Skin epidermis (tissue), 12 donors: ENCODE data around the gene JUNB.
"Not testable (repeated sequence)": the region's sequence is repeated elsewhere in the genome, so short reads cannot be mapped to it uniquely, and the experiment has no call there.

Experiments
- H3K27ac ChIP-seq, 21 experiments: fragments of 200-600 bp; sonication (generic) in 11 of 21; one replicate each; pipeline ENCODE4 v1.5.0; 2020; ENCODE audit warnings: mild to moderate bottlenecking in 3 of 21, inconsistent platforms in 2 of 21, moderate library complexity in 2 of 21
- H3K4me3 ChIP-seq, 7 experiments: fragments of 200-600 bp; sonication (generic) in 2 of 7; one replicate each; pipeline ENCODE4 v1.5.0; 2020; ENCODE audit warnings: inconsistent platforms in 2 of 7, mild to moderate bottlenecking in 2 of 7, moderate library complexity in 1 of 7

The JUNB gene

GRCh38 chr19:12799742-12800465 is 8.6 kb downstream of the JUNB start:
- Histone ChIP-seq H3K27ac (peak overlapping the region in 2 of 21 experiments; percentile 34 to 85), H3K4me3 (peak overlapping the region in 2 of 7 experiments; percentile 48 to 55)

- Histone ChIP-seq H3K27ac (peak overlapping the region in 4 of 21 experiments; percentile 74 to 85 (median 80)), H3K4me3 (peak overlapping the region in 5 of 7 experiments; percentile 48 to 74 (median 63))
Measured at GRCh38 chr19:12800466-12800770, 9.1 kb downstream of the JUNB start.

GRCh38 chr19:12800923-12801465 is 9.7 kb downstream of the JUNB start:
- Histone ChIP-seq H3K4me3 (peak overlapping the region; percentile 48 to 75 (median 68)), H3K27ac (peak overlapping the region in 20 of 21 experiments; percentile 37 to 88 (median 81))

- H3K4me3 ChIP-seq = peak within 1 kb of the TSS; percentile 48 to 75 (median 68)
- H3K27ac ChIP-seq = peak within 1 kb of the TSS in 20 of 21 experiments; percentile 37 to 88 (median 81)
Measured at GRCh38 chr19:12801466-12802266, 10.4 kb downstream of the JUNB start, which contains the start of the genes PRDX2 and THSD8. Gene PRDX2, minus strand, starts transcription at chr19:12801800. Its CDS starts 539 bp downstream, at chr19:12801261. Gene THSD8, plus strand, starts transcription at chr19:12802069. Its CDS starts 3 bp downstream, at chr19:12802072.

- Histone ChIP-seq H3K27ac (peak overlapping the region in 15 of 21 experiments; percentile 61 to 88 (median 83)), H3K4me3 (peak overlapping the region; percentile 48 to 75 (median 68))
Measured at GRCh38 chr19:12802267-12803106, 11.2 kb downstream of the JUNB start.

- Histone ChIP-seq H3K27ac (no peak overlapping the region), H3K4me3 (no peak overlapping the region)
Measured at GRCh38 chr19:12804051-12804450, 12.8 kb downstream of the JUNB start.

- Histone ChIP-seq H3K27ac (peak within 1 kb of the TSS in 19 of 21 experiments; percentile 7 to 83 (median 68)), H3K4me3 (peak within 1 kb of the TSS; percentile 57 to 67 (median 61))
Measured at GRCh38 chr19:12806242-12807081, 15.2 kb downstream of the JUNB start, which contains the start of gene RNASEH2A. Gene RNASEH2A, plus strand, starts transcription at chr19:12806584. Its CDS starts 90 bp downstream, at chr19:12806674.

GRCh38 chr19:12815088-12815487 is 23.8 kb downstream of the JUNB start:
- H3K4me3 ChIP-seq = no peak overlapping the region
- no peak overlapping the region for H3K27ac ChIP-seq

GRCh38 chr19:12817188-12817587 is 25.9 kb downstream of the JUNB start:
- H3K27ac ChIP-seq, H3K4me3 ChIP-seq: not testable (repeated sequence)

- not testable (repeated sequence) for H3K4me3 ChIP-seq, H3K27ac ChIP-seq
Measured at GRCh38 chr19:12817810-12818209, 26.5 kb downstream of the JUNB start.

- H3K4me3 ChIP-seq = no peak overlapping the region
- no peak overlapping the region for H3K27ac ChIP-seq
Measured at GRCh38 chr19:12821761-12822160, 30.5 kb downstream of the JUNB start.

GRCh38 chr19:12825254-12826131 is 34.2 kb downstream of the JUNB start:
- no peak overlapping the region for H3K27ac ChIP-seq
- no peak overlapping the region for H3K4me3 ChIP-seq

GRCh38 chr19:12828494-12828893 is 37.2 kb downstream of the JUNB start:
- H3K4me3 ChIP-seq = no peak overlapping the region
- H3K27ac ChIP-seq = no peak overlapping the region

GRCh38 chr19:12833418-12833737 is 42.1 kb downstream of the JUNB start:
- Histone ChIP-seq H3K27ac (no peak overlapping the region), H3K4me3 (peak overlapping the region in 3 of 7 experiments; percentile 14 to 37 (median 29))

GRCh38 chr19:12833738-12834565 is 42.7 kb downstream of the JUNB start:
- no peak overlapping the region for H3K27ac ChIP-seq
- peak overlapping the region in 6 of 7 experiments; percentile 14 to 37 (median 28) for H3K4me3 ChIP-seq

GRCh38 chr19:12834566-12834943 is 43.3 kb downstream of the JUNB start, which contains the start of gene RTBDN:
Gene RTBDN, minus strand, starts transcription at chr19:12834579. Its CDS starts 4,600 bp downstream, at chr19:12829979.
- no peak within 1 kb of the TSS for H3K27ac ChIP-seq
- peak within 1 kb of the TSS in 6 of 7 experiments; percentile 14 to 37 (median 28) for H3K4me3 ChIP-seq
